GM18951 (cell line): ENCODE data around the gene PRMT7.

Source experiments
- POLR2A ChIP-seq: IDR thresholded peaks from 4 replicates; pipeline ENCODE4 v1.6.1; 2011; ENCODE audit warnings: mild to moderate bottlenecking; ENCODE audit not compliant: insufficient read length, insufficient read depth; ENCODE audit errors: extremely low read depth
- in situ Hi-C: fragments of 300-500 bp; cut with MboI; formaldehyde crosslinking; loops from one replicate; pipeline ENCODE4 v1.12.0; 2022; ENCODE audit warnings: low sequenced_read_pairs, mixed read lengths, inconsistent platforms; ENCODE audit not compliant: unreplicated experiment

The PRMT7 gene

GRCh38 chr16:68402748-68403040, 91.9 kb downstream of the PRMT7 start:
- in situ Hi-C loops: no loop called here
- no peak for TF ChIP-seq POLR2A

DNA sequence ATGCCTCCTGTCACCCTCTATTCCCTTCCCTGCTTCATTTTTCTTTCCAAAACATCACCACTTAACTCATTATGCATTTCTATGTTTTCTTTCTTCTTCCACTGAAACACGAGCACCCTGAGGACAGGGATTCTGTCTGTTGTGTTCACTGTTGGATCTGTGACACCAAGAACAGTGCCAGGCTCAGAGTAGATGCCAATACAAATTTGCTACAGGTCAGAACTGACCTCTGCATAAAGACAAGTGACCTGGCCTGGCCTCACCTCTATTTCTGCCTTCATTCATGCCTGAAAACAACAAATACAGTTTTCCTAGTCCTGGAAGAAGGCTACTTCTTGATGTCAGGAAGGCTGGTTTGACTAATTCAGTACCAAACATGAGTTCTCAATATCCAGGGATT, 92.4 kb downstream of the PRMT7 start:
- TF ChIP-seq POLR2A: no peak
- in situ Hi-C loops: no loop called here

- in situ Hi-C loops: no loop called here
- TF ChIP-seq POLR2A: no peak
Observed at GRCh38 chr16:68403704-68404103, 92.9 kb downstream of the PRMT7 start.

DNA sequence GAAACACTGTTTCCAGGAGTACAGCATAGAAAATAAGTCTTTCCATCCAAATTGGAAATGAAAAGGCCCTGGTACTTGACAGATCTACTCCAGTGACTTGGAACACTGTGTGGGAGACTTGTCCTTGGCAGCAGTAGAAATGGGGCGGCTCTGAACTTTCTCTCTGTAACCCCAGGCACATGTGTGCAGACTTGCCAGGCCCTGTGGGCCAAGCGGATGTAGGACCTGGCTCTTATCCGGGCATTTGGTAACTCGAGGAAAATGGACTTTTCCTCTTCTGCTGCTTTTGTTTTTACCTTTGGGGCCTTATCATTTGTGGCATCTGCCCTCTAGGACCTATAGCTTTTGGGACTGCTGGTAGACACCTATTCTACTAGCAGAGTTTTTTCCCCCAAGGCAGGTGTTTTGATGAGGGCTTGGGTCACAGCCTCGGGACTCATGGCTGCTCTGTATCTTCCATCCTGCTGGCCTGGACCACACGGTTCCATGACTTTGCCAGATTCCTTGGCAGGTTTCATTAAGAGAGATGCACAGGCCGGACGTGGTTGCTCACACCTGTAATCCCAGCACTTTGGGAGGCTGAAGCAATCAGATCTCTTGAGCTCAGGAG, 94.0 kb downstream of the PRMT7 start:
- TF ChIP-seq POLR2A: no peak
- in situ Hi-C loops: no loop called here

DNA sequence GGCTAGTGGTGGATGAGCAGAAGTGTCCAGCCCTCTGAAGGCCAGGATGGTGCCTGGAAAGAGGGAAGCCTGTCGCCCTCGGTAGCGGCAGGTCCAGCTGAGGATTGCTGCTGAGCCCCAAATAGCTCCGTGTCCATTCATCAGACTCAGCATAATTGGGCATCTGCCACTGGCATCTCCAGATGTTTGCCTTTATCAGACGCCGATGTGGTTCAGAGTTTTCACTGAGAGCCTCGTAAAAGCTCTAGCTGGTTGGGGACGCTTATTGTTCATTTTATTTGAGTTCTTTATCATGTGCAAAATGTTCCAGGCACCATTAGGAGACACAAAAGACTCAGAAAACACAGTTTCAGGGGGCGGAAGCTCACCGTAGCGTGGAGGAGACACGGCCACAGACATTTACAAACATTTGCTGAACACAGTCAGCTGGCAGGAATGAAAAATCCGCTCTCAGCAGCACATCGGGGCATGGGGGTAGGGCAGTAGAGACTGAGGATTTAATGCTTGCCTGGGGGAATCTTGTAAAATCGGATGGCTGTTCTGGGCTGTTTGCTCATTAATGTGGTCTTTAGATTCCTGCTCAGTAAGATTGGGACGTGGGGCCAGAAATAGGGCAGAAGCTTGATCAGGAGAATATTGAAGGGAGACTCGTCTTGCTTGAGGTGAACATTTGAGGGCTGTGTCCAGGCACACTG, 95.8 kb downstream of the PRMT7 start:
- in situ Hi-C loops: no loop called here
- TF ChIP-seq POLR2A: no peak
